ENCODE data around the gene TAF1L. TPM values are rescaled to one million over a fixed set of nuclear protein-coding genes. Genes with fewer than 3 reads are reported as not detected.

TAF1L gene
- total RNA-seq, 6 experiments from 2014 or later: not detected

DNA sequence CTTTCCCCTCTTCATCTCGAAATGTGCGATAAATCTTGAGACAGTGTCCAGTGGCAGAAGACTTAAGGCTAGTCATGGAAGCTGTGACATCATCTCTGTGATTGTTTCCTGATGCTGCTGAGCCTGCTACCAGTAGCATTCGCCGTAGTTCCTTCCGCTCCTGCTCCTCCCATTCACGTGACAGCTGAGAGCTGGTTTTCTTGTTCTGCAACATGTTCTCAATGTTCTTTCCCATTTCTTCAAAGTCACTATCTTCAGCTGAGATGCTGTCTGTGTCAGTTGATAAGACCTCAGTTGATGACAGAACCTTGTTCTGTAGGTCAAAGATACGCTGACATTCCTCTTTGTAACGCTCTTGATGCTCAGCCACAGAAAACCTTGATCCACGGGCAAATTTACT is 3.5 kb downstream of the TAF1L start:
- intact Hi-C loops (cut with DNase I): no loop called here
- H3K36me3 ChIP-seq: no peaks in the 10 kb centered on the region

DNA sequence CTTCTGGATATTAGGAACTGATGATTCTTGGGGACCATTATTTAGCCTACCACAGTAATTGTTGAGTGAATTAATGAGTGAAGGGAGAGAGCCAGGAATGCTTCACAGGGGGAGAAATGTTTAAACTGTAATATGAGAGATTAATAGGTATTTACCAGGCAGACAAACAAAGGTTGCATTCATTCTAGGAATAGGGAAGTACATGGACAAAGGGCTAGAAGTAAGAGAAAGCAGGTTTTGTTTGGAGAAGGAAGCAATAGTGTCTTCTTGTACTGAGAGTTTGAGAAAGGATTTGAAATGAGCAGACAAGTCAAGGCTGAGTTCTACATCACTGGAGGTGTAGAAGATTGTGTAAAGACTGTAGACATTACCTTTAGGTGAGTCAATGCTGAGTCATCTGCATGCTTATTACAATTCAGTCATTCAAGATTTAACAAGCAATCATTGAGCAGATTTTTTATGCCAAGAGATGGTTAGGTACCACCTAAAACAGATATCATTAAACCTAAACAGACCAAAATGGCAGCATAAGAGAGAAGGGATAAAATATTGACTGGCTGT is 8.0 kb downstream of the TAF1L start:
- TF ChIP-seq POLR2A (IDR thresholded peaks at IDR 0.05): no peak
- TF ChIP-seq, protein P1, sequence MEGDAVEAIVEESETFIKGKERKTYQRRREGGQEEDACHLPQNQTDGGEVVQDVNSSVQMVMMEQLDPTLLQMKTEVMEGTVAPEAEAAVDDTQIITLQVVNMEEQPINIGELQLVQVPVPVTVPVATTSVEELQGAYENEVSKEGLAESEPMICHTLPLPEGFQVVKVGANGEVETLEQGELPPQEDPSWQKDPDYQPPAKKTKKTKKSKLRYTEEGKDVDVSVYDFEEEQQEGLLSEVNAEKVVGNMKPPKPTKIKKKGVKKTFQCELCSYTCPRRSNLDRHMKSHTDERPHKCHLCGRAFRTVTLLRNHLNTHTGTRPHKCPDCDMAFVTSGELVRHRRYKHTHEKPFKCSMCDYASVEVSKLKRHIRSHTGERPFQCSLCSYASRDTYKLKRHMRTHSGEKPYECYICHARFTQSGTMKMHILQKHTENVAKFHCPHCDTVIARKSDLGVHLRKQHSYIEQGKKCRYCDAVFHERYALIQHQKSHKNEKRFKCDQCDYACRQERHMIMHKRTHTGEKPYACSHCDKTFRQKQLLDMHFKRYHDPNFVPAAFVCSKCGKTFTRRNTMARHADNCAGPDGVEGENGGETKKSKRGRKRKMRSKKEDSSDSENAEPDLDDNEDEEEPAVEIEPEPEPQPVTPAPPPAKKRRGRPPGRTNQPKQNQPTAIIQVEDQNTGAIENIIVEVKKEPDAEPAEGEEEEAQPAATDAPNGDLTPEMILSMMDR (IDR thresholded peaks at IDR 0.05): no peak
- Histone ChIP-seq H3K27me3 (no peaks in the 10 kb centered on the region), H3K4me1 (no peaks in the 10 kb centered on the region), H3K36me3 (no peaks in the 10 kb centered on the region), H3K9me3 (no peaks in the 10 kb centered on the region), H3K27ac (no peak overlapping the region), H3K4me3 (no peak overlapping the region)
- intact Hi-C loops (cut with DNase I): no loop called here
- ATAC-seq (no peak), DNase-seq (no peak)

More for the DNA sequence above, 3.5 kb downstream of the TAF1L start:
- Histone ChIP-seq H3K9me3 (no peaks in the 10 kb centered on the region), H3K27me3 (no peaks in the 10 kb centered on the region), H3K27ac (no peak overlapping the region), H3K4me3 (no peak overlapping the region), H3K4me1 (no peaks in the 10 kb centered on the region)
- DNase-seq (no peak), ATAC-seq (no peak)
- WGBS (ENCODE audit: insufficient coverage, low coverage, low lambda C conversion rate, missing lambda C conversion rate): 71% methylated on average over 9 of the region's 9 CpGs
- TF ChIP-seq, protein P1 (IDR thresholded peaks at IDR 0.05): no peak

DNA sequence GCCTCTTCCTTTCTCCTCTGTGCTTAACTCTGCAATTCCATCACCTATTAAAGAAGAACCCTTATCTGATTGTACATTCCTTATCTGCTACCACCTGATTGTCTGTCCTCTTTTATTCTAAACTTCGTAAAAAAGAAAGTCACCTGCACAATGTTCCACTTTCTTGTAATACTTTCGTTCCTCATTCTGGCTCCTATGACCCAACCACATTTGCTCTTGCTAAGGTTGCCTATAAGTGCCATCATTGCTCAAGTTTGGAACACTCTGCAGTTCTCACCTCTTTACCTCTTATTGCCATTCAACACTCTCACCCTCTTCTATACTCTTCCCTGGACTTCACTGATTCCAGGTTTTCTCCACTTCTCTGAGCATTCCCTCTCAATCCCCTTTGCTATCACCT is 10.1 kb downstream of the TAF1L start:
- H3K4me3 ChIP-seq: no peak overlapping the region
- TF ChIP-seq, protein P1 (IDR thresholded peaks at IDR 0.05): no peak
- no peak for TF ChIP-seq POLR2A (IDR thresholded peaks at IDR 0.05)
- H3K27ac ChIP-seq: no peak overlapping the region
- DNase-seq (no peak), ATAC-seq (no peak)
- intact Hi-C loops (cut with DNase I): no loop called here
- no peaks in the 10 kb centered on the region for H3K27me3 ChIP-seq
- 38% methylated on average over 2 of the region's 2 CpGs for WGBS (ENCODE audit: insufficient coverage, low coverage, low lambda C conversion rate, missing lambda C conversion rate)
- no peaks in the 10 kb centered on the region for H3K9me3 ChIP-seq
- no peaks in the 10 kb centered on the region for H3K36me3 ChIP-seq
- H3K4me1 ChIP-seq: no peaks in the 10 kb centered on the region

DNA sequence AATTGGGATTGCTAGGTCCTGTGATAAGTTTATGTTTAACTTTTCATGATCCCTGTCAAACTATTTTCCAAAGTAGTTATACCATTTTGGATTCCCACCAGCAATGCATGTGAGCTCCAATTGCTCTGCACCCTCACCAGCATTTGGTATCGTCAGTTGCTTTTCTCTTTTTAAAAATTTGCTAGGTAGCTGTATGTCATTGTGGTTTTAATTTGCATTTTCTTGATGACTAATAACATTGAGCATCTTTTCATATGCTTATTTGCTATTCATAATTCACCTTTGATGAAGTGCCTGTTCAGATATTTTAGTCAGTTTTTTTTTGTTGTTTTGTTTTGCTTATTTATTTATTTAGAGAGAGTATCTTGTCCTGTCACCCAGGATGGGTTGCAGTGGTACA is 12.5 kb downstream of the TAF1L start:
- Histone ChIP-seq H3K27ac (no peak overlapping the region), H3K4me1 (no peaks in the 10 kb centered on the region), H3K27me3 (no peaks in the 10 kb centered on the region), H3K4me3 (no peak overlapping the region), H3K9me3 (no peaks in the 10 kb centered on the region), H3K36me3 (no peaks in the 10 kb centered on the region)
- intact Hi-C loops (cut with DNase I): no loop called here
- TF ChIP-seq POLR2A (IDR thresholded peaks at IDR 0.05): no peak
- TF ChIP-seq, protein P1 (IDR thresholded peaks at IDR 0.05): no peak
- no peak for DNase-seq
- WGBS (ENCODE audit: insufficient coverage, low coverage, low lambda C conversion rate, missing lambda C conversion rate): 40% methylated on average over 1 of the region's 1 CpG
- no peak for ATAC-seq

DNA sequence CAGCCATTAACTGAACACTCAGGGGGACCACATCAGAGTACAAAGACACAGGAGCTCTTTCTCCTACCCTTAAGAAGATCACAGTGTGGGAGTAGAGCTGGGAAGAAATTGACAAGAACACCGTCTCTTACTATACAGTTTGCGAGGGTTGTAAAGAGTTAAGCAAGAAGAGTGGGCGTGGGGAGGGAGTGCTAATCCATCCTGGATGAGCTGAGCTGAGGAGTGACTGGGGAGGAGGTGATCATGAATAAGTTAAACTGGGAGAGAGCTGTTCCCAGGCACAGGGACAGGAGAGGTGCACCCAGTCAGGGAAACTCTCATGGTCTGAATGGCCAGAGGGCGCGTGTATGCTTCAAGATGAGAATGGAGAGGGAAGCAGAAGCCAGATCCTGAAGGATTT is 17.2 kb downstream of the TAF1L start:
- Histone ChIP-seq H3K4me1 (no peaks in the 10 kb centered on the region), H3K4me3 (no peak overlapping the region), H3K27ac (no peak overlapping the region), H3K27me3 (no peaks in the 10 kb centered on the region), H3K9me3 (no peaks in the 10 kb centered on the region), H3K36me3 (no peaks in the 10 kb centered on the region)
- no peak for ATAC-seq
- no peak for DNase-seq
- TF ChIP-seq, protein P1 (IDR thresholded peaks at IDR 0.05): no peak
- TF ChIP-seq POLR2A (IDR thresholded peaks at IDR 0.05): no peak
- WGBS (ENCODE audit: insufficient coverage, low coverage, low lambda C conversion rate, missing lambda C conversion rate): 66% methylated on average over 5 of the region's 5 CpGs
- intact Hi-C loops (cut with DNase I): no loop called here

Data from right lobe of liver (tissue), 6 donors.